ENCODE measurements around the gene PEX14.

DNA sequence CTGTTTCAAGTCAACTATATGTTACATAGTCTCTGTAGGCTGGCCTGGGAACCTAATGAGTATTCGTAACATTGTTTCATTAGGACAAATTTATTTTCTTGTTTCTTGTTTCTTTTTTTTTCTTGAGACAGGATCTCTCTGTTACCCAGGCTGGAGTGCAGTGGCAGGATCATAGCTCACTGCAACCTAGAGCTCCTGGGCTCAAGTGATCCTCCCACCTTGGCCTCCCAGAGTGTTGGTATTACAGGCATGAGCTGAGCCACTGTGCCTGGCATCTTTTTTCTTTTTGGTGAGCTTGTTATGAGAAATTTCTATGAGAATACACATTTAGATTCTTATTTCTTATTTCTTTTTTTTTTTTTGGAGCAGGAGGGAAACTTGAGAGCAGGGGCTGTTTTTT lies 37.7 kb upstream of the PEX14 start:
- TF ChIP-seq, protein P1, sequence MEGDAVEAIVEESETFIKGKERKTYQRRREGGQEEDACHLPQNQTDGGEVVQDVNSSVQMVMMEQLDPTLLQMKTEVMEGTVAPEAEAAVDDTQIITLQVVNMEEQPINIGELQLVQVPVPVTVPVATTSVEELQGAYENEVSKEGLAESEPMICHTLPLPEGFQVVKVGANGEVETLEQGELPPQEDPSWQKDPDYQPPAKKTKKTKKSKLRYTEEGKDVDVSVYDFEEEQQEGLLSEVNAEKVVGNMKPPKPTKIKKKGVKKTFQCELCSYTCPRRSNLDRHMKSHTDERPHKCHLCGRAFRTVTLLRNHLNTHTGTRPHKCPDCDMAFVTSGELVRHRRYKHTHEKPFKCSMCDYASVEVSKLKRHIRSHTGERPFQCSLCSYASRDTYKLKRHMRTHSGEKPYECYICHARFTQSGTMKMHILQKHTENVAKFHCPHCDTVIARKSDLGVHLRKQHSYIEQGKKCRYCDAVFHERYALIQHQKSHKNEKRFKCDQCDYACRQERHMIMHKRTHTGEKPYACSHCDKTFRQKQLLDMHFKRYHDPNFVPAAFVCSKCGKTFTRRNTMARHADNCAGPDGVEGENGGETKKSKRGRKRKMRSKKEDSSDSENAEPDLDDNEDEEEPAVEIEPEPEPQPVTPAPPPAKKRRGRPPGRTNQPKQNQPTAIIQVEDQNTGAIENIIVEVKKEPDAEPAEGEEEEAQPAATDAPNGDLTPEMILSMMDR (conservative IDR thresholded peaks at IDR 0.05 in 1 of 2, IDR thresholded peaks at IDR 0.05 in 1 of 2; ENCODE audit: extremely low read depth in 1 of 2, insufficient read depth in 1 of 2, low read depth in 1 of 2, low read length in 2 of 2): no peak
- no peak for TF ChIP-seq EZH2 (IDR thresholded peaks at IDR 0.05; ENCODE audit: borderline replicate concordance, low read length)
